PC-9 (cell line): ENCODE measurements around the gene MT1HL1.

Source experiments
- CTCF ChIP-seq: fragments of 200-600 bp; sonication (generic); conservative IDR thresholded peaks from 2 replicates; pipeline ENCODE4 v1.6.1; 2017; ENCODE audit warnings: mixed run types, antibody characterized with exemption, mild to moderate bottlenecking, moderate library complexity
- EZH2 ChIP-seq: fragments of 200-600 bp; sonication (generic); IDR thresholded peaks from 2 replicates; pipeline ENCODE4 v1.8.0; 2017; ENCODE audit warnings: antibody characterized with exemption, low read depth

GRCh38 chr1:237018896-237019295, 14.7 kb upstream of the MT1HL1 start:
- TF ChIP-seq CTCF (no peak), EZH2 (no peak)
